ENCODE data around the gene APAF1.

The APAF1 gene

GRCh38 chr12:98701166-98701565, 56.1 kb downstream of the APAF1 start:
- TF ChIP-seq, protein P1, sequence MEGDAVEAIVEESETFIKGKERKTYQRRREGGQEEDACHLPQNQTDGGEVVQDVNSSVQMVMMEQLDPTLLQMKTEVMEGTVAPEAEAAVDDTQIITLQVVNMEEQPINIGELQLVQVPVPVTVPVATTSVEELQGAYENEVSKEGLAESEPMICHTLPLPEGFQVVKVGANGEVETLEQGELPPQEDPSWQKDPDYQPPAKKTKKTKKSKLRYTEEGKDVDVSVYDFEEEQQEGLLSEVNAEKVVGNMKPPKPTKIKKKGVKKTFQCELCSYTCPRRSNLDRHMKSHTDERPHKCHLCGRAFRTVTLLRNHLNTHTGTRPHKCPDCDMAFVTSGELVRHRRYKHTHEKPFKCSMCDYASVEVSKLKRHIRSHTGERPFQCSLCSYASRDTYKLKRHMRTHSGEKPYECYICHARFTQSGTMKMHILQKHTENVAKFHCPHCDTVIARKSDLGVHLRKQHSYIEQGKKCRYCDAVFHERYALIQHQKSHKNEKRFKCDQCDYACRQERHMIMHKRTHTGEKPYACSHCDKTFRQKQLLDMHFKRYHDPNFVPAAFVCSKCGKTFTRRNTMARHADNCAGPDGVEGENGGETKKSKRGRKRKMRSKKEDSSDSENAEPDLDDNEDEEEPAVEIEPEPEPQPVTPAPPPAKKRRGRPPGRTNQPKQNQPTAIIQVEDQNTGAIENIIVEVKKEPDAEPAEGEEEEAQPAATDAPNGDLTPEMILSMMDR (IDR thresholded peaks at IDR 0.05; ENCODE audit: low read depth, low read length, missing control alignments): no peak
- DNase-seq: no peak
- Histone ChIP-seq H3K27ac (no peak overlapping the region), H3K27me3 (replicated peaks) (no peaks in the 10 kb centered on the region), H3K4me3 (ENCODE audit: low read depth, low read length) (no peak overlapping the region), H3K36me3 (replicated peaks) (peaks cover 6% of the 10 kb centered on the region)
- in situ Hi-C loops (cut with HindIII; ENCODE audit: low pct_ligation_motif_present, low sequenced_read_pairs): no loop called here

DNA sequence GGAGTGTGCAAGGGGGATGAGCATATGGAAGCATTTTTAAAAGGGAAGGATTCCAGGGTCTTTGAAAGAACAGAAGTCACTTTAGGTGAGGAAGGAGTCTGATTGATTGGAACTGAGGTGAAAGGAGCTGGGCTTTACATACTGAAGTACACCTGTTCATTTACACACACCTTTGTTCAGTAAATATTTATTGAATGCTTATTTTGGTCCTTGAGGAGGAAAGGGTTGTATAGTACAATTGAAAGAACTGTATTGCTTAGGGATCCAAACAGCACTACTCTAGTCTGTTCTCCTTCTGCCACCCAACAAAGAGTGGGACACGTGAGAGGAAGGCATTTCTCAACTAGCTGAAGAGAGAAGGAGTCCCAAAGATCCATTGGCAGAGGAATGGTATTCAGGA, 63.9 kb downstream of the APAF1 start:
- TF ChIP-seq, protein P1 (IDR thresholded peaks at IDR 0.05; ENCODE audit: low read depth, low read length, missing control alignments): no peak
- in situ Hi-C loops (cut with HindIII; ENCODE audit: low pct_ligation_motif_present, low sequenced_read_pairs): no loop called here
- H3K27ac ChIP-seq: no peak overlapping the region
- no peak overlapping the region for H3K4me3 ChIP-seq (ENCODE audit: low read depth, low read length)
- H3K36me3 ChIP-seq (replicated peaks): peaks cover 17% of the 10 kb centered on the region
- no peaks in the 10 kb centered on the region for H3K27me3 ChIP-seq (replicated peaks)
- DNase-seq: no peak

GRCh38 chr12:98714426-98714825, 69.3 kb downstream of the APAF1 start:
- in situ Hi-C loops (cut with HindIII; ENCODE audit: low pct_ligation_motif_present, low sequenced_read_pairs): no loop called here
- Histone ChIP-seq H3K27me3 (replicated peaks) (no peaks in the 10 kb centered on the region), H3K27ac (no peak overlapping the region), H3K36me3 (replicated peaks) (peaks cover 9% of the 10 kb centered on the region), H3K4me3 (ENCODE audit: low read depth, low read length) (no peak overlapping the region)
- no peak for DNase-seq
- TF ChIP-seq, protein P1 (IDR thresholded peaks at IDR 0.05; ENCODE audit: low read depth, low read length, missing control alignments): no peak

GRCh38 chr12:98719515-98720504, 74.7 kb downstream of the APAF1 start:
- in situ Hi-C loops (cut with HindIII; ENCODE audit: low pct_ligation_motif_present, low sequenced_read_pairs): no loop called here
- Histone ChIP-seq H3K27ac (no peak overlapping the region), H3K27me3 (replicated peaks) (no peaks in the 10 kb centered on the region), H3K36me3 (replicated peaks) (peaks cover 8% of the 10 kb centered on the region), H3K4me3 (ENCODE audit: low read depth, low read length) (no peak overlapping the region)
- TF ChIP-seq, protein P1 (IDR thresholded peaks at IDR 0.05; ENCODE audit: low read depth, low read length, missing control alignments): no peak
- DNase-seq: no peak

DNA sequence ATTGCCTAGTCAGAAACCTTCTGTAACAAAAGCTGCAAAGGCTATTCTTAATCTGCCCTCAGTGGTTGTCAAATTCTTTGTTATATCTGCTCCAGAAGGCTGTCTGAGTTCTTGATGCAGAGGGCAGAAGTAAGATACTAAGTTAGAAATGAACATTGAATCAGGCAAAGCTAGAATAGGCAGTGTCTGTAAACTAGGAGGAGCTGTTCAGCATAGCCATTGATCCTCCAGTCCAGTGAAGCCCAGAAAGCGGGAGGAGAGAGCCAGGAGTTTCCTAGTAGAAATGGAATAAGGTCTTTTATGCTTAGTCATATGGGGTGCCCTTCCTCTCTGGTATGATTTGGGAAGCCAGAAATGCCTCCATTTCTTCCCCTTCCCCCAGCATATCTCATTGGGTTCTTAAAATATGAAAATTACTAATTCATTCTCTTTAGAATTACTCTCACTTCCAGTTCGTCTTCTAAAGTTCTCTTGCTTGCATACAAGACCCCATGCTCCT, 76.2 kb downstream of the APAF1 start:
- H3K27ac ChIP-seq: no peak overlapping the region
- H3K27me3 ChIP-seq (replicated peaks): no peaks in the 10 kb centered on the region
- TF ChIP-seq, protein P1 (IDR thresholded peaks at IDR 0.05; ENCODE audit: low read depth, low read length, missing control alignments): no peak
- peaks cover 8% of the 10 kb centered on the region for H3K36me3 ChIP-seq (replicated peaks)
- in situ Hi-C loops (cut with HindIII; ENCODE audit: low pct_ligation_motif_present, low sequenced_read_pairs): no loop called here
- DNase-seq: no peak
- no peak overlapping the region for H3K4me3 ChIP-seq (ENCODE audit: low read depth, low read length)
